HUDEP-2 (cell line): ENCODE measurements around the gene PATL2.
"Not testable (repeated sequence)": the region's sequence is repeated elsewhere in the genome, so short reads cannot be mapped to it uniquely, and the experiment has no call there.

Source experiments
- DNase-seq, 76 experiments: peaks; one replicate each; lab custom pipeline; 2025; ENCODE audit not compliant: unreplicated experiment in 76 of 76; lab: John Stamatoyannopoulos, UW

The PATL2 gene

GRCh38 chr15:44656913-44657312, 54.2 kb downstream of the PATL2 start:
- no peak for DNase-seq

- peak in 4 of 76 experiments; percentile 2 to 15 (median 4) for DNase-seq
Measured at GRCh38 chr15:44656298-44656697, 54.8 kb downstream of the PATL2 start.

- DNase-seq, result no peak
Measured at GRCh38 chr15:44654858-44655257, 56.3 kb downstream of the PATL2 start.

- DNase-seq, result no peak
Measured at GRCh38 chr15:44647637-44648036, 63.5 kb downstream of the PATL2 start.

GRCh38 chr15:44647036-44647435, 64.1 kb downstream of the PATL2 start:
- no peak for DNase-seq

- no peak for DNase-seq
Measured at GRCh38 chr15:44646460-44646859, 64.7 kb downstream of the PATL2 start.

GRCh38 chr15:44641651-44642050, 69.5 kb downstream of the PATL2 start:
- no peak for DNase-seq

GRCh38 chr15:44636976-44637375, 74.1 kb downstream of the PATL2 start:
- no peak for DNase-seq

- DNase-seq, result no peak
Measured at GRCh38 chr15:44633603-44634002, 77.5 kb downstream of the PATL2 start.

- DNase-seq, result not testable (repeated sequence)
Measured at GRCh38 chr15:44625286-44625685, 85.8 kb downstream of the PATL2 start.

- DNase-seq, result no peak
Measured at GRCh38 chr15:44623178-44623577, 87.9 kb downstream of the PATL2 start.

- no peak for DNase-seq
Measured at GRCh38 chr15:44620081-44620480, 91.0 kb downstream of the PATL2 start.

- DNase-seq, result no peak
Measured at GRCh38 chr15:44616974-44617373, 94.1 kb downstream of the PATL2 start.
